Endothelial cell of umbilical vein (primary cell): ENCODE results near the gene FAM81A.

Source experiments
- CTCF ChIP-seq, 2 donors: IDR thresholded peaks; 1 replicate in 1 of 2; 2 replicates in 1 of 2; pipeline ENCODE4 v1.5.1; 2011; ENCODE audit warnings: low read length in 2 of 2, mild to moderate bottlenecking in 2 of 2, moderate library complexity in 2 of 2, control low read depth in 1 of 2, inconsistent platforms in 1 of 2, low read depth in 1 of 2; ENCODE audit not compliant: insufficient read depth in 1 of 2; ENCODE audit errors: extremely low read depth in 1 of 2
- POLR2A ChIP-seq: IDR thresholded peaks from 2 replicates; pipeline ENCODE4 v1.6.1; 2012; ENCODE audit warnings: low read depth, mild to moderate bottlenecking, control low read depth, low read length
- TF ChIP-seq, protein P1 (sequence below): IDR thresholded peaks from 2 replicates; pipeline ENCODE4 v1.6.1; 2011; ENCODE audit not compliant: insufficient read depth, insufficient read length

DNA sequence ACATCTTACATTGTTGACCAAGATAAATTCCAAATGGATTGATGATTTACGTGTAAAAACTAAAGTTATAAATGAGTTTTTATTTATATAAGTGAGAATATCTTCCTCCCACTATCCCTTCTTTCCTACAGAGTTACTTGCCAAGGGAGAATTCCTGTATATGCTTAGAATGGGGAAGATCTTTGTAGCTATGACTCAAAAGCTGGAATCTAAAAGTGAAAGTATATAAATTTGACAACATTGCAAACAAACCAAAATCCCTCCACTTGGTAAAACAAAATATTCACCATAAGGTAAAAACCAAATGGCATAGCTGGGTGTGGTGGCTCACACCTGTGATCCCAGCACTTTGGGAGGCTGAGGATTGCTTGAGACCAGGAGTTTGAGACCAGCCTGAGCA lies 120.9 kb downstream of the FAM81A start:
- TF ChIP-seq CTCF (IDR thresholded peaks at IDR 0.05; ENCODE audit: extremely low read depth in 1 of 2, insufficient read depth in 1 of 2, low read depth in 1 of 2, low read length in 2 of 2), result no peak
- TF ChIP-seq POLR2A, result no peak
- TF ChIP-seq, protein P1, sequence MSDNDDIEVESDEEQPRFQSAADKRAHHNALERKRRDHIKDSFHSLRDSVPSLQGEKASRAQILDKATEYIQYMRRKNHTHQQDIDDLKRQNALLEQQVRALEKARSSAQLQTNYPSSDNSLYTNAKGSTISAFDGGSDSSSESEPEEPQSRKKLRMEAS, result no peak
